NT2/D1 (cell line): Measurements from ENCODE around the gene CCDC13.

Source experiments
- DNase-seq: peaks from one replicate; pipeline ENCODE4 v3.0.0-alpha.2; 2011; ENCODE audit warnings: low read depth, low spot score
- H3K27me3 ChIP-seq: 2 replicates; pipeline ENCODE4 v1.6.0; 2011; ENCODE audit warnings: mild to moderate bottlenecking; ENCODE audit not compliant: insufficient read length, insufficient read depth
- H3K36me3 ChIP-seq: 2 replicates; pipeline ENCODE4 v1.6.1; 2011; ENCODE audit warnings: mild to moderate bottlenecking, low read length, mixed read lengths; ENCODE audit not compliant: insufficient read depth, insufficient read length
- H3K4me1 ChIP-seq: 2 replicates; pipeline ENCODE4 v1.5.1; 2011; ENCODE audit not compliant: insufficient read depth, insufficient read length
- H3K4me3 ChIP-seq: 2 replicates; pipeline ENCODE4 v1.5.1; 2011; ENCODE audit warnings: low read depth; ENCODE audit not compliant: insufficient read length
- H3K9ac ChIP-seq: 2 replicates; pipeline ENCODE4 v1.6.0; 2011; ENCODE audit warnings: low read depth; ENCODE audit not compliant: insufficient read length
- H3K9me3 ChIP-seq: 2 replicates; pipeline ENCODE4 v1.5.1; 2011; ENCODE audit warnings: mild to moderate bottlenecking, low read length; ENCODE audit not compliant: insufficient read depth
- SUZ12 ChIP-seq: IDR thresholded peaks from 2 replicates; pipeline ENCODE4 v1.6.1; 2011; ENCODE audit not compliant: insufficient read length, insufficient read depth; ENCODE audit errors: extremely low read depth
- YY1 ChIP-seq: IDR thresholded peaks from 2 replicates; pipeline ENCODE4 v1.6.1; 2011; ENCODE audit not compliant: insufficient read length, insufficient read depth
- ZNF274 ChIP-seq: IDR thresholded peaks from 2 replicates; pipeline ENCODE4 v1.6.1; 2011; ENCODE audit warnings: mild to moderate bottlenecking, low read depth, low read length

CCDC13 gene

GRCh38 chr3:42753757-42754156 is 19.3 kb downstream of the CCDC13 start:
- H3K9ac ChIP-seq, result no peak overlapping the region
- no peaks in the 10 kb centered on the region for H3K36me3 ChIP-seq
- DNase-seq, result no peak
- H3K4me3 ChIP-seq, result no peak overlapping the region
- H3K9me3 ChIP-seq, result no peaks in the 10 kb centered on the region
- TF ChIP-seq YY1 (no peak), SUZ12 (no peak), ZNF274 (no peak)
- peaks cover 12% of the 10 kb centered on the region for H3K27me3 ChIP-seq
- peaks cover 8% of the 10 kb centered on the region for H3K4me1 ChIP-seq

GRCh38 chr3:42752961-42753360 is 20.1 kb downstream of the CCDC13 start:
- peaks cover 10% of the 10 kb centered on the region for H3K4me1 ChIP-seq
- H3K4me3 ChIP-seq, result no peak overlapping the region
- DNase-seq, result no peak
- no peaks in the 10 kb centered on the region for H3K36me3 ChIP-seq
- H3K9me3 ChIP-seq, result no peaks in the 10 kb centered on the region
- H3K9ac ChIP-seq, result no peak overlapping the region
- peaks cover 10% of the 10 kb centered on the region for H3K27me3 ChIP-seq
- TF ChIP-seq YY1 (no peak), SUZ12 (no peak), ZNF274 (no peak)

- H3K27me3 ChIP-seq, result peaks cover 10% of the 10 kb centered on the region
- peaks cover 10% of the 10 kb centered on the region for H3K4me1 ChIP-seq
- H3K4me3 ChIP-seq, result no peak overlapping the region
- DNase-seq, result no peak
- no peak for TF ChIP-seq YY1
- no peak for TF ChIP-seq ZNF274
- TF ChIP-seq SUZ12, result no peak
- H3K9me3 ChIP-seq, result no peaks in the 10 kb centered on the region
- H3K36me3 ChIP-seq, result no peaks in the 10 kb centered on the region
- H3K9ac ChIP-seq, result no peak overlapping the region
Measured at GRCh38 chr3:42752441-42752840, 20.6 kb downstream of the CCDC13 start.

GRCh38 chr3:42751609-42752008 is 21.4 kb downstream of the CCDC13 start:
- H3K36me3 ChIP-seq, result no peaks in the 10 kb centered on the region
- peaks cover 5% of the 10 kb centered on the region for H3K27me3 ChIP-seq
- DNase-seq, result no peak
- H3K4me1 ChIP-seq, result peaks cover 15% of the 10 kb centered on the region
- no peak overlapping the region for H3K4me3 ChIP-seq
- H3K9me3 ChIP-seq, result no peaks in the 10 kb centered on the region
- TF ChIP-seq SUZ12, result no peak
- TF ChIP-seq YY1, result no peak
- no peak overlapping the region for H3K9ac ChIP-seq

GRCh38 chr3:42750834-42751233 is 22.2 kb downstream of the CCDC13 start:
- Histone ChIP-seq H3K9ac (no peak overlapping the region), H3K9me3 (no peaks in the 10 kb centered on the region), H3K36me3 (no peaks in the 10 kb centered on the region), H3K4me3 (no peak overlapping the region), H3K4me1 (peaks cover 15% of the 10 kb centered on the region), H3K27me3 (peaks cover 5% of the 10 kb centered on the region)
- no peak for DNase-seq
- TF ChIP-seq ZNF274, result no peak

GRCh38 chr3:42749753-42750231 is 23.3 kb downstream of the CCDC13 start:
- H3K27me3 ChIP-seq, result peaks cover 5% of the 10 kb centered on the region
- TF ChIP-seq YY1 (no peak), SUZ12 (no peak), ZNF274 (no peak)
- H3K9ac ChIP-seq, result peak overlapping the region; percentile 2
- H3K36me3 ChIP-seq, result no peaks in the 10 kb centered on the region
- no peak overlapping the region for H3K4me3 ChIP-seq
- no peak for DNase-seq
- H3K9me3 ChIP-seq, result no peaks in the 10 kb centered on the region
- H3K4me1 ChIP-seq, result peaks cover 19% of the 10 kb centered on the region

GRCh38 chr3:42749025-42749752 is 23.9 kb downstream of the CCDC13 start:
- Histone ChIP-seq H3K36me3 (no peaks in the 10 kb centered on the region), H3K4me3 (no peak overlapping the region), H3K9me3 (no peaks in the 10 kb centered on the region), H3K4me1 (peaks cover 19% of the 10 kb centered on the region), H3K27me3 (peaks cover 5% of the 10 kb centered on the region), H3K9ac (no peak overlapping the region)
- no peak for TF ChIP-seq YY1
- no peak for TF ChIP-seq ZNF274
- TF ChIP-seq SUZ12, result no peak
- DNase-seq, result no peak

GRCh38 chr3:42747581-42747980 is 25.5 kb downstream of the CCDC13 start:
- TF ChIP-seq YY1, result no peak
- TF ChIP-seq SUZ12, result no peak
- no peak for TF ChIP-seq ZNF274

More at GRCh38 chr3:42747581-42747980, 25.5 kb downstream of the CCDC13 start:
- Histone ChIP-seq H3K36me3 (no peaks in the 10 kb centered on the region), H3K9ac (no peak overlapping the region), H3K9me3 (no peaks in the 10 kb centered on the region), H3K27me3 (peaks cover 1% of the 10 kb centered on the region), H3K4me3 (no peak overlapping the region), H3K4me1 (peaks cover 19% of the 10 kb centered on the region)
- DNase-seq, result no peak
